SW480 (cell line): ENCODE measurements around the gene STH.
"Not testable (repeated sequence)": the region's sequence is repeated elsewhere in the genome, so short reads cannot be mapped to it uniquely, and the experiment has no call there.

Source experiments
- DNase-seq: peaks from one replicate; pipeline ENCODE4 v3.0.0-alpha.2; 2016; ENCODE audit warnings: low spot score

The STH gene

DNA sequence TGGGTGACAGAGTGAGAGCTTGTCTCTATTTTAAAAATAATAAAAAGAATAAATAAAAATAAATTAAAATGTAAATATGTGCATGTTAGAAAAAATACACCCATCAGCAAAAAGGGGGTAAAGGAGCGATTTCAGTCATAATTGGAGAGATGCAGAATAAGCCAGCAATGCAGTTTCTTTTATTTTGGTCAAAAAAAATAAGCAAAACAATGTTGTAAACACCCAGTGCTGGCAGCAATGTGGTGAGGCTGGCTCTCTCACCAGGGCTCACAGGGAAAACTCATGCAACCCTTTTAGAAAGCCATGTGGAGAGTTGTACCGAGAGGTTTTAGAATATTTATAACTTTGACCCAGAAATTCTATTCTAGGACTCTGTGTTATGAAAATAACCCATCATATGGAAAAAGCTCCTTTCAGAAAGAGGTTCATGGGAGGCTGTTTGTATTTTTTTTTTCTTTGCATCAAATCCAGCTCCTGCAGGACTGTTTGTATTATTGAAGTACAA is 8.5 kb downstream of the STH start:
- no peak for DNase-seq

DNA sequence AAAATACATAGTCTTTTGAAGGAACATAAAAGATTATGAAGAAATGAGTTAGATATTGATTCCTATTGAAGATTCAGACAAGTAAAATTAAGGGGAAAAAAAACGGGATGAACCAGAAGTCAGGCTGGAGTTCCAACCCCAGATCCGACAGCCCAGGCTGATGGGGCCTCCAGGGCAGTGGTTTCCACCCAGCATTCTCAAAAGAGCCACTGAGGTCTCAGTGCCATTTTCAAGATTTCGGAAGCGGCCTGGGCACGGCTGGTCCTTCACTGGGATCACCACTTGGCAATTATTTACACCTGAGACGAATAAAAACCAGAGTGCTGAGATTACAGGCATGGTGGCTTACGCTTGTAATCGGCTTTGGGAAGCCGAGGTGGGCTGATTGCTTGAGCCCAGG is 9.5 kb downstream of the STH start:
- no peak for DNase-seq

- DNase-seq = no peak
These were observed 10.9 kb downstream of the STH start for GRCh38 chr17:46009681-46010596.

DNA sequence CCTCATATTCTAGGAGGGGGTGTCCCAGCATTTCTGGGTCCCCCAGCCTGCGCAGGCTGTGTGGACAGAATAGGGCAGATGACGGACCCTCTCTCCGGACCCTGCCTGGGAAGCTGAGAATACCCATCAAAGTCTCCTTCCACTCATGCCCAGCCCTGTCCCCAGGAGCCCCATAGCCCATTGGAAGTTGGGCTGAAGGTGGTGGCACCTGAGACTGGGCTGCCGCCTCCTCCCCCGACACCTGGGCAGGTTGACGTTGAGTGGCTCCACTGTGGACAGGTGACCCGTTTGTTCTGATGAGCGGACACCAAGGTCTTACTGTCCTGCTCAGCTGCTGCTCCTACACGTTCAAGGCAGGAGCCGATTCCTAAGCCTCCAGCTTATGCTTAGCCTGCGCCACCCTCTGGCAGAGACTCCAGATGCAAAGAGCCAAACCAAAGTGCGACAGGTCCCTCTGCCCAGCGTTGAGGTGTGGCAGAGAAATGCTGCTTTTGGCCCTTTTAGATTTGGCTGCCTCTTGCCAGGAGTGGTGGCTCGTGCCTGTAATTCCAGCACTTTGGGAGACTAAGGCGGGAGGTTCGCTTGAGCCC is 11.6 kb downstream of the STH start:
- no peak for DNase-seq

- DNase-seq = no peak
These were observed 12.9 kb downstream of the STH start for GRCh38 chr17:46011711-46012505.

- DNase-seq = no peak
These were observed 13.5 kb downstream of the STH start for GRCh38 chr17:46012506-46013079.

- no peak for DNase-seq
These were observed 14.1 kb downstream of the STH start for GRCh38 chr17:46013127-46013501.

GRCh38 chr17:46013502-46014165 is 14.6 kb downstream of the STH start:
- no peak for DNase-seq

DNA sequence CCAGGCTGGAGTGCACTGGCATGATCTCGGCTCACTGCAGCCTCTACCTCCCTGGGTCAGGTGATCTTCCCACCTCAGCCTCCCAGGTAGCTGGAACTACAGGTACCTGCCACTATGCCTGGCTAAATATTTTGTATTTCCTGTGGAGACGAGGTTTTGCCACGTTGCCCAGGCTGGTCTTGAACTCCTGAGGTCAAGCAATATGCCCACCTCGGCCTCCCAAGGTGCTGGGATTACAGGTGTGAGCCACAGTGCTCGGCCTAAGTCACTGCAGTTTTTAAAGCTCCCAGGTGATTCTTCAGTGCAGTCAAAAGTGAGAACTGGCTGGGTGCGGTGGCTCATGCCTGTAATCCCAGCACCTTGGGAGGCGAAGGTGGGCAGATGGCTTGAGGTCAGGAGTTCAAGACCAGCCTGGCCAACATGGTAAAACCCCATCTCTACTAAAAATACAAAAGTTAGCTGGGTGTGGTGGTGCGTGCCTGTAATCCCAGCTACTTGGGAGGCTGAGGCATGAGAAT is 20.4 kb downstream of the STH start:
- not testable (repeated sequence) for DNase-seq

- DNase-seq = no peak
These were observed 21.1 kb downstream of the STH start for GRCh38 chr17:46020023-46020761.

- DNase-seq = no peak
These were observed 21.9 kb downstream of the STH start for GRCh38 chr17:46020998-46021397.

- not testable (repeated sequence) for DNase-seq
These were observed 24.3 kb downstream of the STH start for GRCh38 chr17:46023366-46023765.

DNA sequence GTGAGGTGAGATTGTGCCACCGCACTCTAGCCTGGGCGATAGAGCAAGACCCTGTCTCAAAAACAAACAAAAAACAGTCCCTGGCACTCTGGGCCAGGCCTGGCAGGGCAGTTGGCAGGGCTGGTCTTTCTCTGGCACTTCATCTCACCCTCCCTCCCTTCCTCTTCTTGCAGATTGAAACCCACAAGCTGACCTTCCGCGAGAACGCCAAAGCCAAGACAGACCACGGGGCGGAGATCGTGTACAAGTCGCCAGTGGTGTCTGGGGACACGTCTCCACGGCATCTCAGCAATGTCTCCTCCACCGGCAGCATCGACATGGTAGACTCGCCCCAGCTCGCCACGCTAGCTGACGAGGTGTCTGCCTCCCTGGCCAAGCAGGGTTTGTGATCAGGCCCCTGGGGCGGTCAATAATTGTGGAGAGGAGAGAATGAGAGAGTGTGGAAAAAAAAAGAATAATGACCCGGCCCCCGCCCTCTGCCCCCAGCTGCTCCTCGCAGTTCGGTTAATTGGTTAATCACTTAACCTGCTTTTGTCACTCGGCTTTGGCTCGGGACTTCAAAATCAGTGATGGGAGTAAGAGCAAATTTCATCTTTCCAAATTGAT is 24.8 kb downstream of the STH start:
- no peak for DNase-seq

GRCh38 chr17:46024590-46024989 is 25.5 kb downstream of the STH start:
- no peak for DNase-seq

DNA sequence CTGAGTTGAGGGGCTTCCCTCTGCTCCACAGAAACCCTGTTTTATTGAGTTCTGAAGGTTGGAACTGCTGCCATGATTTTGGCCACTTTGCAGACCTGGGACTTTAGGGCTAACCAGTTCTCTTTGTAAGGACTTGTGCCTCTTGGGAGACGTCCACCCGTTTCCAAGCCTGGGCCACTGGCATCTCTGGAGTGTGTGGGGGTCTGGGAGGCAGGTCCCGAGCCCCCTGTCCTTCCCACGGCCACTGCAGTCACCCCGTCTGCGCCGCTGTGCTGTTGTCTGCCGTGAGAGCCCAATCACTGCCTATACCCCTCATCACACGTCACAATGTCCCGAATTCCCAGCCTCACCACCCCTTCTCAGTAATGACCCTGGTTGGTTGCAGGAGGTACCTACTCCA is 26.0 kb downstream of the STH start:
- no peak for DNase-seq

- no peak for DNase-seq
These were observed 26.6 kb downstream of the STH start for GRCh38 chr17:46025510-46026165.

GRCh38 chr17:46026166-46027047 is 27.4 kb downstream of the STH start:
- no peak for DNase-seq

DNA sequence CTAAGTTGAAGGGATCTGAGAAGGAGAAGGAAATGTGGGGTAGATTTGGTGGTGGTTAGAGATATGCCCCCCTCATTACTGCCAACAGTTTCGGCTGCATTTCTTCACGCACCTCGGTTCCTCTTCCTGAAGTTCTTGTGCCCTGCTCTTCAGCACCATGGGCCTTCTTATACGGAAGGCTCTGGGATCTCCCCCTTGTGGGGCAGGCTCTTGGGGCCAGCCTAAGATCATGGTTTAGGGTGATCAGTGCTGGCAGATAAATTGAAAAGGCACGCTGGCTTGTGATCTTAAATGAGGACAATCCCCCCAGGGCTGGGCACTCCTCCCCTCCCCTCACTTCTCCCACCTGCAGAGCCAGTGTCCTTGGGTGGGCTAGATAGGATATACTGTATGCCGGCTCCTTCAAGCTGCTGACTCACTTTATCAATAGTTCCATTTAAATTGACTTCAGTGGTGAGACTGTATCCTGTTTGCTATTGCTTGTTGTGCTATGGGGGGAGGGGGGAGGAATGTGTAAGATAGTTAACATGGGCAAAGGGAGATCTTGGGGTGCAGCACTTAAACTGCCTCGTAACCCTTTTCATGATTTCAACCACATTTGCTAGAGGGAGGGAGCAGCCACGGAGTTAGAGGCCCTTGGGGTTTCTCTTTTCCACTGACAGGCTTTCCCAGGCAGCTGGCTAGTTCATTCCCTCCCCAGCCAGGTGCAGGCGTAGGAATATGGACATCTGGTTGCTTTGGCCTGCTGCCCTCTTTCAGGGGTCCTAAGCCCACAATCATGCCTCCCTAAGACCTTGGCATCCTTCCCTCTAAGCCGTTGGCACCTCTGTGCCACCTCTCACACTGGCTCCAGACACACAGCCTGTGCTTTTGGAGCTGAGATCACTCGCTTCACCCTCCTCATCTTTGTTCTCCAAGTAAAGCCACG is 28.3 kb downstream of the STH start:
- no peak for DNase-seq
